ENCODE results near the gene FBP2. TPM values are rescaled to one million over a fixed set of nuclear protein-coding genes. Genes with fewer than 3 reads are reported as not detected.
A peak's percentile ranks its signal among the peaks of the same experiment; 100 is the strongest.

The FBP2 gene
- total RNA-seq, 1 donor from 2014 or later = 0.33 TPM

DNA sequence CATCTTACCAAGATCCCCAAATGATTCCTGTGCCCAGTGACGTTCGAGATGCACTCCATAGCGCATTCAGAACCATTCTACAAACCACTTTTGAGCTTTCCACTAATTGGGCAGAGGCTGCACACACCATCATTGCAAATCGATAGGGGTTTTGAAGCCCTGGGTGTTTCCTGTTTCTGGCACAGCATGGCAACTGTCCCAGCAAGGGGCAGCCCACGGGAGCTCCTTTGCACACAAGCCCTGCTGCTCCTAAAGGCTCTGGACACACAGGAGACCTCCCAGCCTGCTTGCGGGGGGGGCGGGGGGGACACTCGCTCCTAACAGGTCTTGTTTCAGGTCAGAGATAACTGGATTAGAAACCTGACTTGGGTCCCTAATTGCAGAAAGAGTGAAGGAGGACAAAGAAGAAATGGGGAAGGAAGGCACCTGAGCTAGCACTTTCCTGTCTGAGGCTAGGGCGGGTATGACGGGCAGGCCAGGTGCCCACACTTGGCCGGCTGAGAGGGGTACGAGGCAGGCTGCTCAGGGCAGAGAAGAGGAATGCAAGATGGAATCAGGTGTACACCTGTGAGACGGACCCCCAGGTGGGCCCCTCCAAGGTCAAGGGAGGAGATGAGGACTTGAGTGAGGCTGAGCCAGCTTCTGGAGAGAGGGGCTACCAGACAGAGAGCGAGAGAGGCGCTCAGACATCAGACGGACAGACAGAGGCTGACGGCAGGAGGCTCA, 44.9 kb upstream of the FBP2 start:
- intact Hi-C loops (cut with micrococcal nuclease) = no loop called here
- H3K36me3 ChIP-seq = no peaks in the 10 kb centered on the region
- no peaks in the 10 kb centered on the region for H3K9me3 ChIP-seq (replicated peaks)
- peak overlapping the region; percentile 78 for H3K4me3 ChIP-seq
- H3K27ac ChIP-seq (replicated peaks) = no peak overlapping the region
- TF ChIP-seq, protein P1, sequence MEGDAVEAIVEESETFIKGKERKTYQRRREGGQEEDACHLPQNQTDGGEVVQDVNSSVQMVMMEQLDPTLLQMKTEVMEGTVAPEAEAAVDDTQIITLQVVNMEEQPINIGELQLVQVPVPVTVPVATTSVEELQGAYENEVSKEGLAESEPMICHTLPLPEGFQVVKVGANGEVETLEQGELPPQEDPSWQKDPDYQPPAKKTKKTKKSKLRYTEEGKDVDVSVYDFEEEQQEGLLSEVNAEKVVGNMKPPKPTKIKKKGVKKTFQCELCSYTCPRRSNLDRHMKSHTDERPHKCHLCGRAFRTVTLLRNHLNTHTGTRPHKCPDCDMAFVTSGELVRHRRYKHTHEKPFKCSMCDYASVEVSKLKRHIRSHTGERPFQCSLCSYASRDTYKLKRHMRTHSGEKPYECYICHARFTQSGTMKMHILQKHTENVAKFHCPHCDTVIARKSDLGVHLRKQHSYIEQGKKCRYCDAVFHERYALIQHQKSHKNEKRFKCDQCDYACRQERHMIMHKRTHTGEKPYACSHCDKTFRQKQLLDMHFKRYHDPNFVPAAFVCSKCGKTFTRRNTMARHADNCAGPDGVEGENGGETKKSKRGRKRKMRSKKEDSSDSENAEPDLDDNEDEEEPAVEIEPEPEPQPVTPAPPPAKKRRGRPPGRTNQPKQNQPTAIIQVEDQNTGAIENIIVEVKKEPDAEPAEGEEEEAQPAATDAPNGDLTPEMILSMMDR (IDR thresholded peaks at IDR 0.05; ENCODE audit: borderline replicate concordance) = no peak
- DNase-seq = no peak
- peaks cover 14% of the 10 kb centered on the region for H3K4me1 ChIP-seq
- H3K27me3 ChIP-seq (ENCODE audit: low read depth) = peaks cover 37% of the 10 kb centered on the region

DNA sequence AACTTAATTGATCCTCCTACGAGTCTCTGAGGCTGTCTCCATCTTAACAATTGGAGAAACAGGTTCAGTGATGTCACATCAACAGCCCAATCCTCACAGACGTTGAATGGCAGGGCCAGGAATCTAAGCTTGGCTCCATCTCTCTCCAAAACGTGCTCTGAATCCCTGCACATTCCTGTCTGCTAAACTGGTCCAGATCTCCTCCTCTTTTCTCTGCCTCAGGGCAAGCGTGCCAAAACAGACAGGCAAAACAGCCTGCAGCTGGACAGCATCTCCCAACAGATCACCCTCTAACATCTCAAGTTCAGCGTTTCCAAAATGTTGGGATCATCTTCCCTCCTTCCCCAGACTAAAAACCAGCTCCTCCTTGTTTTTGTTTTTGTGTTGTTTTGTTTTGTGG, 39.1 kb upstream of the FBP2 start:
- Histone ChIP-seq H3K9me3 (replicated peaks) (no peaks in the 10 kb centered on the region), H3K4me3 (no peak overlapping the region), H3K27me3 (ENCODE audit: low read depth) (peaks cover 40% of the 10 kb centered on the region), H3K27ac (replicated peaks) (no peak overlapping the region), H3K36me3 (no peaks in the 10 kb centered on the region), H3K4me1 (no peaks in the 10 kb centered on the region)
- intact Hi-C loops (cut with micrococcal nuclease) = no loop called here
- TF ChIP-seq, protein P1 (IDR thresholded peaks at IDR 0.05; ENCODE audit: borderline replicate concordance) = no peak
- DNase-seq = no peak

DNA sequence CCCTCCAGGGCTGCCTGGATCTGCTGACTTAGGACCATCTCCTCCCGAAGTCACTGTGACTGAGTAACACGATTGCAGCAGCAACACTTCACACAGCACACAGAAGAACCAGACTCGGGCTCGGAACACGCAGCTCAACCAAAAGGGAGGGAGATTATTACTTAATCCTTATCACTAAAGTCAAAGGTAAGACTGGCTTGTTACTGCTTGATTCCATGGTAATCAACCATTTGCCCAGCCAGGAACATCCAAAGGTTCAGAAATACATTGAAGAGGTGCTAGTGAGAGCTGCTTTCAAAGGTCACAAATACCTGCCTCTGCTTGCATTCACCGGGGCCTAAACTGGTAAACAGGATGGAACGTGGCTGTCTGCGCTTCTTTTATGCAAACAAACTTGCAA, 38.0 kb upstream of the FBP2 start:
- intact Hi-C loops (cut with micrococcal nuclease) = no loop called here

DNA sequence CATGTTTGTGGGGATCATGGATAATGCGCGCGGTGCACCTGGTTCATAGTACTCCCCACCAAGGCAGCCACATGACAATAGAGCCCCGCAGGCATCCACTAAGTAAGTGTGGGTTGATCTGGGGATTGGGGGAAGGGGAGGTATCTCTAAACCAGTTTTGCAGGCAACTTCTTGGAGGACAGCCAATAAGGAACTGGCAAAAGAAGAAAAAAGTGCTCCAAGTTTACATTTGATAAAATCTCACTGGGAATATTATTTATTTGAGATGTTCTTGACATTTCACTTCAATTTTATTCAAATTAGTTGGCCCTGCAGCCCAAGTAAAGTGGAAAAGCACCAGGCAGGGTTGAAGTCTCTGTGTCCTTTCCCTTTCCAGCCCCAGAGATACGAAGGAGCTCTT, 37.2 kb upstream of the FBP2 start:
- no peaks in the 10 kb centered on the region for H3K9me3 ChIP-seq (replicated peaks)
- H3K4me3 ChIP-seq = no peak overlapping the region
- DNase-seq = no peak
- TF ChIP-seq, protein P1 (IDR thresholded peaks at IDR 0.05; ENCODE audit: borderline replicate concordance) = no peak
- H3K27me3 ChIP-seq (ENCODE audit: low read depth) = peaks cover 31% of the 10 kb centered on the region
- H3K27ac ChIP-seq (replicated peaks) = no peak overlapping the region
- intact Hi-C loops (cut with micrococcal nuclease) = no loop called here
- H3K36me3 ChIP-seq = no peaks in the 10 kb centered on the region
- H3K4me1 ChIP-seq = no peaks in the 10 kb centered on the region

More for the DNA sequence above, 38.0 kb upstream of the FBP2 start:
- peaks cover 31% of the 10 kb centered on the region for H3K27me3 ChIP-seq (ENCODE audit: low read depth)
- no peak overlapping the region for H3K4me3 ChIP-seq
- no peaks in the 10 kb centered on the region for H3K4me1 ChIP-seq
- no peak overlapping the region for H3K27ac ChIP-seq (replicated peaks)
- TF ChIP-seq, protein P1 (IDR thresholded peaks at IDR 0.05; ENCODE audit: borderline replicate concordance) = no peak
- no peaks in the 10 kb centered on the region for H3K9me3 ChIP-seq (replicated peaks)
- no peak for DNase-seq
- no peaks in the 10 kb centered on the region for H3K36me3 ChIP-seq

DNA sequence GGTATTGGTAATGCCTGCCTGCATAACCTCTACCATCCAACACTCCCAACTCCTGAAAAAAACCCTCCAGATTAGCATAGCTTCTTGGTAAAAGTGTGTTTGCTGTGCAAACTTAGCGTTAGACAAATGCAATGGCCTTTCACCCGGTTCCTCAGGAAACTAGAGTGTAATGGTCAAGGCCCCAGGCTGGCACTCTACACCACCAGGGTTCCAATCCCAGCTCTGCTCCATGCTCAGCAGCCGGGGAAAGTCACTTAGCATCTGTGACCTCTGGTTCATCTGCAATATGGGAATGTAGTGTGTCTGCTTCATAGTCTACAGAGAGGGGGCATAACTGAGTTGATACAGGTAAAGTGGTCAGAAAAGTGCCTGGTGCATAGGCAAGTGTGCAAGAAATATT, 36.7 kb upstream of the FBP2 start:
- DNase-seq = no peak
- TF ChIP-seq, protein P1 (IDR thresholded peaks at IDR 0.05; ENCODE audit: borderline replicate concordance) = no peak
- H3K27me3 ChIP-seq (ENCODE audit: low read depth) = peaks cover 35% of the 10 kb centered on the region
- no peak overlapping the region for H3K4me3 ChIP-seq
- intact Hi-C loops (cut with micrococcal nuclease) = no loop called here
- no peaks in the 10 kb centered on the region for H3K9me3 ChIP-seq (replicated peaks)
- H3K27ac ChIP-seq (replicated peaks) = no peak overlapping the region
- no peaks in the 10 kb centered on the region for H3K36me3 ChIP-seq
- no peaks in the 10 kb centered on the region for H3K4me1 ChIP-seq

Measured in left ventricle myocardium inferior (tissue), 1 donor.